HG03342 (cell line): ENCODE data around the gene KDM7A.

Experiments
- ATAC-seq: cut with Tn5 transposase; IDR thresholded peaks from one replicate; pipeline ENCODE4 v1.9.1; 2021; ENCODE audit warnings: mild to moderate bottlenecking, moderate library complexity; ENCODE audit not compliant: unreplicated experiment

KDM7A gene

DNA sequence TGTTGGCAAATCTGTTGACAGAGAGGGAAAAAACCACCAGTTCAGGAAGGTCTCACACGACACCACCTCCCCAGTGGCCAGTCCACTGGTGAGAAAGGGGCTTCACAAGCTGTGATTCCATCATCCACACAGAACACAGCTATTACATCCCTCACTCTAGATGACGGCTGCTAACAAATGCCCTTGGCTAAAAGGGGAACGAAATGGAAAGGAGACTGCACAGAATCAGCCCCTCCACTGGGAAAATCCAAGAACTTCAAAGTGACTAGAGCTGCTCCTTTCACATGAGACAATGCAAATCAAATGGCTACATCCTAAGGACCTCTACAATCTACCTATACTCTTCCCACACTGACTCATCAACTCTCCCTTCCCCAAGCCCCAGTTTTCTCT is 119.6 kb downstream of the KDM7A start:
- ATAC-seq, result no peak

DNA sequence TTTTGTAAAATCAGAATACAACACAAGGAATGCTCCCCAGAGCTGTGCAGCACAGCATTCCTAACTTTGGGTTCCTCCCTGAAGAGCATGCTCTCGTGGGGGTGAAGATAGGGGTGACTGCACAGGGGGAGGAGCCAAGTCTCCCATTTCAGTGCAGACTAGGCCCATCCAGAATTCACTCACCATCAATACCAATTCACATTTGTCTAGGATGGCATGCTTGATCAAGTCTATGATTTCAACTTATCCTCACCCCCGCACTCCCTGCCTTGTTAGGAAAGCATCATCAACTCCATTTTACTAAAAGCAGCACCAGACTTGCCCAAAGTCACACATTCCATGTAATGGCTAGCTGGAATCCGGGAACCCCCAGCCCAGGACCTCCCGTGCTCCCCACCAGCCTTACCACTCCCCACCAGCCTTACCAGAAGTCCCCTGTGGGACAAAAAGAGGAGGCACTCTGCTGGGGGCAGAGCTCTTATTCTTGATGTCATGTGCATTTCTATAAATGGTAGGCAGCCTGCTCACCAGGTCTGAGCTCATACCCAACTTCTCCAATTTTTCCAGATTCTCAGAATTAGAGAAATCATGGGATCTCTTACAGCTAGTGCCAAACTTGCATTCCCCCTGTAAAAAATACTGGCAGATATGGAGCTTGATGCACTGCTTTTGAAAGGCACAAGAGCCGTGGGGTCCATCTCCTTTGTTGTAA is 120.2 kb downstream of the KDM7A start:
- no peak for ATAC-seq

DNA sequence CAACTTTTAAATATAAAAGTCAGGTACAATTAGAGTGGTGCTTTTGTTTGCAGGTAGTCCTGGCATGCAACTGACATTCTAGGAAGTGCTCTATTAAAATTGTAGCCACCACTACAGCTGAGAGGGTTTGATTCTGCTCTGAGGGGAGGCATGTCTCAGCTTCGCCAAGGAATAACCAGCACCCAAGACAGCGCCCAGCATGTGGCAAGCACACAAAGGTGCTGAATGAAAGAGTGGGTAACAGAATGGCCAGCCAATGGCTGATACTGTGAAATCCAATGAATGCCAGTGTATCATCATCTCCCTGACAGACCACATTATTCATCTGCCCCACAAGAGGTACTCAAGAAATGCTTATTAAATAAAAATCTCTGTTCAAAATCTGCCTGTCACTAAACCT is 121.0 kb downstream of the KDM7A start:
- ATAC-seq, result no peak

DNA sequence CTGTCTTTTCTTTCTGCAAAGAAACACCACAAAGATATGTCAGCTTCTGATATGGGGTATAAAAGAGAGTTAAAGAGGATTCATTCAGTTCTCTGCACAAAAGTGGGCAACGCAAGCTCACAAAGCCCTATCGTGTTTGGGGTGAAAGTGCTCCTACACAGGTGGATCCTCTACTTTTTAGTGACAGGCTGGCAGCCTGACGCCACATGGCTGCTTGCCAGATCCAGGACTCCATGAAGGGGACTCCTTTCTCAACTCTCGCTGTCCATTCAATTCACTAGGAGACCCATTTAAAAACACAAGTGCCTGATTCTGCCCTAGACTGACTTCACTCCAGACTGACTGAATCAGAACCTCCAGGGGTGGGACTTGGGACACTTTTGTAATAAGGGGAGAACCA is 122.0 kb downstream of the KDM7A start:
- no peak for ATAC-seq

DNA sequence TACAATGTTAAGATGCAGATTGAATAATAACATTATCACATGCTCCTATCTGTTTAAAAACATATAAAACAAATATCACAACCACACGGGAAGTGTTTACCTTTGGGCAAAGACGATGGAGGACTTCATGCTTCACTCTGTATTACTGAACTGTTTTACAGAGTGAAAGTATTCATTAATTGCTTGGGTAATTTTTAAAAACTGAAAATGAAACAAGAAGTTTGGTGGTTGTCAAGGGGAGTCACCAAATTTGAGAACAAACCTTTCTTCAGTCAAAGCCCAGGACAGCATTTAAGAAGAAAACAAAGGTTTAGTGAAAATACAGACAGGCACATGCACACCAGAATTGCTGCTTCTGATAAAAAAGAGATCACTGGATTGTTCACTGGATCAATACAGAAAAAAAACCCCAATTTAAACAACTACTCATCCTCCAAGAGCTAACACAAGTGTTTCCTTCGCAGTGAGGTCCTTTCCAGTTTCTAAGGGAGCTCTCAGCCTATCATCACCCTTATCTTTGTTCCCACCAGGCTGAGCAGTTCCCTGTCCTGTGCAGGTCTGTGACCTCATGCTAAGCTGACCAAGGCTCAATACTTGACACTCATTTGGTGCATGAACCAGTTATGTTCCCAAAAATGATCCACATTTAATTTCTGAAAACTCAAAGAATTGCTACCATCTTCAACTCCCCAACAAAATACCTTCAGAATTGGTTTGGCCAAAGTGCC is 122.8 kb downstream of the KDM7A start:
- ATAC-seq, result peak; percentile 83

DNA sequence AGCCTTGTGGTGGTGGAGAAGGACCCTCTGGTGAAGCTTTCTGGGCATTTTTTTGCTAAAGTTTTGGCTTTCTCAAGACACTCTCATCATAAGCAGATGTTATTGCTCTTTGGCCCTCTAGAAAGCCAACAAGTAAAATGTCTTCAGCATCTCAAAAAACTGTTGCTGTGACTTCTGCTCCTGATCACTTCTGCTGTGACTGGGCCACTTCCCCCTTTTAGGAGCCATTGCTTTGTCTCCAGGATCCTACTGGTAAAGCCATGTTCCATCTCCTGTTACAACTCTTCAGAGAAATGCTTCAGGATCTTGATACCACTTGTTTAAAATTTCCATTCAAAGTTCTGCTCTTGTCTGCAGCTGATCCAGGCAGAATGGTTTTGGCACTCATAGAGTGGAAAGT is 125.0 kb downstream of the KDM7A start:
- no peak for ATAC-seq

DNA sequence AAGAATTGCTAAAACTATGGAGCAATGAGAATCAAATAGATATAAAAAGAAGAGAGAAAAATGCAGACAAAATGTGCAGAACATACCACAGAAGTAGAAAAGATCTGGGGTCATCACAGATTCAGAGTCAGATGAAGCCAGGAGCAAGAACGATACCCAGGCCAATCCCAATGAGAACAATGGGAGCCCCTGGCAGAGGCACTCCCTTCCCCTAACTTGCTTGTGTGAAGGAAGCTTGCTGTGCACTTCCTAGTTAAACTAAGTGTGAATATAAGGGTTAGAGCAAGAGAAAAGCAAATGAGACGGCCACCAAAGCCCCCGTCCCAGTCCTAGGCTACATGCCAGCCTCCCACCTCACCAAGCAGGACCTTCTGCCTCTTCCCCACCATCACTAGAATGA is 126.7 kb downstream of the KDM7A start:
- ATAC-seq, result no peak

DNA sequence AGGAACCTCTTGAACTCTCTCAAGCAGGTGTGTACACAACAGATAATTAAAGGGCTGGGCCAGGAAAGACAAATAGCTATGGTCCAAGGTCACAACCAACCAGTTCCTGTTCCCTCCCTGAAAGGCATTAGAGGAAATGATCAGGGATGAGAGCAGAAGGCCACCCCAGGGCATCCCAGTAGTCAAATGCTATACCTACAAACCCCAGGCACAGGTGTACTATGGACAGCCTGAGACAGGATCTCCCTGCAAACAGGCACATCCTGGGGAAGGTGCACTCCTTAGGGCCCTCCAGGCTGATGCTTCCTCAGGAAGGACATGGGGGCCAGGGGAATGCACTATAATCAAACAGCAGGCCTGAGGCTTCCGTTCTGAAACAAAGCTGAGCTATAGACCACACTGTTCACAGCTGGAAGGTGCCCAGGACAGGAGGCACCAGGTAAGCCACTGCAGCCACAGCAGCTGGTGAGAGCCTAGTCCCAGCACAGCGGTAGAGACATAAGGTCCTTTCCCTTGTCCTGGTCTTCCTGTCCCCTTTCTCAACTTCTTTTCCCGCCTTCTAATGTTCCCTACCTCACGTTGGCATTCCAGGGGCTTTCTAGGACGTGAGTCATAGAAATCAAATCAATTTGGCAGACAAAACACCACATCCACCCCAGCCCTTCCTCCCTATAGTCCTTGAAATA is 127.3 kb downstream of the KDM7A start:
- ATAC-seq, result no peak

DNA sequence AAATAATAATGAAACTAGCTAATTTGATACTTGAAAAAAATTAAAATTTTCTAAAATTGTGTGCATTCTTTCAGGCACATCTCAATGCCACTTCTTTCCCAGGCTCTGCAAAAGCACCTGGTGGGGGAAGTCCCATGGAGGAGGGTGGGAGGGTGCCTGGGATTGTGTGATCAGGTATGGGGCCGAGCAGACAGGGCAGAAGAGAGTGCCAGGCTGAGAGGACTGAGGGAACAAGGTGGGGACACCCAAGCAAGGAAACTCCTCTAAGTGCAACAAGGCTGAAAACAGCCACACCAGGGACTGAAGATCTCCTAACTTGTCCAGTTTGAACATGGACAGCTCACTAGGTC is 127.8 kb downstream of the KDM7A start:
- ATAC-seq, result no peak

DNA sequence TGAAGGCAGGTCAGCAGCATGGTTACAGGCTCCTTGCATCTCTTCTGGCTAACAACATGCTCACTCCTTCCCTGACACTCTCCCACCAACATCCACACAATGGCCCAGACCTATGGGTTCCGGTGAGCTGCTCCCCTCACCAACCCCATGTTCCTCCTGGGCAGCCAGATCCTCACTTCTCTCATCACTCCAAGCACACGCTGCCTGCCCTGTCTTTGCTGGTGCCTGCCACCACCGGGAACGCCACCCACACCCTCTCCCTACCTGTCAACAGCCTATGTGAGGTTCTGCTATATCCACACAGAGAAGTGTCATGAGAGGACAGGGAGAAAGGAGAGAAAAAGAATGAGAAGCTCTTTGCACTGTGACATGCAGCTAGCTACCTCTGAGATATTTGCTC is 128.6 kb downstream of the KDM7A start:
- ATAC-seq, result no peak

DNA sequence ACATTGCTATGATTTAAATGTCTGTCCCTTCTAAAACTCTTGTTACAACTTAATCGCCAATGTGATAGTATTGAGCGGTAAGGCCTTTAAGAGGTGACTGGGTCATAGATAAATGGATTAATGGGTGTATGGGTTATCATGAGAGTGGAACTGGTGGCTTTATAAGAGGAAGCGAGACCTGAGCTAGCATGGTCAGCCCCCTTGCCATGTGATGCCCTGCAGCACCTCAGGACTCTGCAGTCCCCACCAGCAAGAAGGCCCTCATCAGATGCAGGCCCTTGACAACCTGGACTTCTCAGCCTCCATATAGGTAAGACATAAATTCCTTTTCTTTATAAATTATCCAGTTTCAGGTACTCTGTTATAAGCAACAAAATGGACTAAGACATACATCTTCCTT is 129.6 kb downstream of the KDM7A start:
- ATAC-seq, result no peak

DNA sequence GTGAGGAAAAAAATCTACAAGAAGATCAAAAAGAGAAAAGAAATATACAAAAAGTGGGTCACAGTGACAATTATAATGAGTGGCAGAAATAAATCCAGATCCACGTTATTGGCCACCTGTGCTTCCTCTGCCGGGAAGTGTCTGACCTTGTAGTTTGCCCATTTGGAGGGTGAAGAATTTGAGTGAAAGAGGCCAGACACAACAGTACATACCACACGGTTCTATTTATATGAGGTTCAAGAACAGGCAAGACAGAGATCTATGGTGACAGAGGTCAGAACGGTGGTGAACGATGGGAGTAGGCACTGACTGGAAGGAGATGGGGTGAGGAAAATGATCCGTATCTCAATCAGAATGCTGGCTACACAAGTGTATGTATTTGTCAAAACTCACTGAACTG is 131.1 kb downstream of the KDM7A start:
- no peak for ATAC-seq

DNA sequence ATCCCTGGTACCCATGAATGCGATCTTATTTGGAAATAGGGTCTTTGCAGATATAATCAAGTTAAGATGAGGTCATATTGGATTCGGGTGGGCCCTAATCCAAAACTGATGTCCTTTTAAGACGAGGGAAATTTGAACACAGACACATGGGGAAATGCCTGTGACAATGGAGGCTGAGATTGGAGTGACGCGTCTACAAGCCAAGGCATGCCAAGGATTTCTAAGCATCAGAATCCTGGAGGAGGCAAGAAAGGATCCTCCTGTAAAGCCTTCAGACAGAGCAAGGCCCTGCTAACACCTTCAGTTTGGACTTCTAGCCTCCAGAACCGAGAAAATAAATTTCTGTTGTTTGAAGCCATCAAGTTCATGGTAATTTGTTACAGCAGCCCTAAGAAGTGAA is 132.5 kb downstream of the KDM7A start:
- ATAC-seq, result no peak

DNA sequence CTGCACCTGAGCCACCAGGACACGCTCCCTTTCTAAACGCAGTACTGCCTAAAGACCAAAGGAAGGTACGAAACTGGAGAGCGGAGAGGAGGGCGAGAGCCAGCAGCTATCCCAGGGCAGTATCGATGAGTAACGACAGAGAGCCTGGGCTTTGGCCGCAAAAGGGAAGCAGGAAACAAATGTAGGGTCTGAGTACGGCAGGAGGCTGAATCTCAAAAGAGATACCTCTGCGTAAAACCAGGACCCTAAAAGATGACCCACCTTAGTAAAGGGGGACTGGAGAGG is 134.5 kb downstream of the KDM7A start:
- ATAC-seq, result no peak

DNA sequence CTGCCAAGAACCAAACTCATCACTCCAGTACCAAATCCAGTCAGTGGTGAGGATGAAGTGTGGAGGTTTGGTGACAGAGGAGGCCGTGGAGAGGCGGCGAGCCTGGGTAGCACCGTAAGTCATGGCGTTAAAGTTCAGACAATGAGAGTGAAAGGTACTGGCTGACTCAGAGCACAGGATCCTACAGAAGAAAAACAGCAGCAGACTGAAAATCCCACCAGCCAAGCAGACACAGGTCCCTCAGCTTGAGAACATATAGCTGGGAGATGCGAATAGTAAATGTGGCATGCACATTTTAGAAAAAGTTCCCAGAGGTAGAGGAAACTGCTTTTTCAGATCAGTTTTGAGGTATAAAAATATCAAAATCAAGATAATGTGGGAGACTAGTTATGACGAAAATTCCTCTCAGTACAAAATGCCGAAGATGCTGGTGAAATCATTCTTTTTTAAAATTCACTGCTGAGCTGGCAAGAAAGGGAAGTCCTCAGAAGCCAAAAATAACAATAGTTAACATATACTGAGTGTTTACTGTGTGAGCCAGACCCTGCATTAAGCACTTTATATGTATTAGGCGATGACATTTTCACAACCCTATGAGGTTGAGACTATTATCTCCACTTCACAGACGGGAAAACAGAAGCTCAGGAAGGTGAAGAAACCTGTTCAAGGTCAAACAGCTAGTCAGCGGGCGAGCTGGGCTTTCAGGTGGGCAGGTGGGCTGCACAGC is 135.0 kb downstream of the KDM7A start:
- ATAC-seq, result no peak

DNA sequence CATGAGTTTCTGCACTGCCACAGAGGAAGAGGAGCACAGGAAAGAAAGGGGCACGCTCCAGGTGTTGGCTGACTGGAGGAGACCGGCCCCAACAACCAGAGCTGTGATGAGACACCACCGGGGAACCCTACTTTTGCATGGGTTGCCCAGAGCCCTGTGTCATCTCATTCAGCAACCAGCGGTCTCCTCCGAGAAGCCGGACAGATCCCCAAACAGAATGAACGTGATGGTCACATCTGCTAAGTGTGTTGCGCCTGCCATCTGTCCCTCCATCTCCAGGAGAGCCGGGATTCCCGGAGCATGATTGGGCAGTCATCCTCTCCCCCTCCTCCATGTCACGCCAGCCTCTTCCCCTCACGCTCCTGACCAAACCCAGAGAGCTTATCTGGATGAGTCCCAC is 136.9 kb downstream of the KDM7A start:
- ATAC-seq, result no peak

DNA sequence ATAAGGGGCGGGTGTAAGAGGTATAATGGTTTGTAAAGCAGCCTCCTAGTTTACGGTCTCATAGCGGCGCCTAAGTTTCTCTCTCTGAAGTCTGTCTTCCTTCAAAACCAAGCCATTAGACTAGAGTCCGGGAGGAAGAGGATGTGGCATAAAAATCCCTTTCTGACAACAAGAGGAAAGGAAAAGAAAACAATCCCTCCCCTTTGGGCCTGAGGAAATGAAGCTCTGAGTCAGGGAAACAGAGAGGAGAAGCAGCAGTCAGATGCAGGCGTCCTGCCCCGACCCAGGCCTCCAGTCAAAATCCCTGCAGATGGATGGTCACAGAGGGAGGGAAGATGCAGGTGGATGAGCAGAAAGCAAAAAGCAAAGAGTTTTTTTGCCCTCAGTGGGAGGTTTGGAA is 137.7 kb downstream of the KDM7A start:
- ATAC-seq, result no peak

DNA sequence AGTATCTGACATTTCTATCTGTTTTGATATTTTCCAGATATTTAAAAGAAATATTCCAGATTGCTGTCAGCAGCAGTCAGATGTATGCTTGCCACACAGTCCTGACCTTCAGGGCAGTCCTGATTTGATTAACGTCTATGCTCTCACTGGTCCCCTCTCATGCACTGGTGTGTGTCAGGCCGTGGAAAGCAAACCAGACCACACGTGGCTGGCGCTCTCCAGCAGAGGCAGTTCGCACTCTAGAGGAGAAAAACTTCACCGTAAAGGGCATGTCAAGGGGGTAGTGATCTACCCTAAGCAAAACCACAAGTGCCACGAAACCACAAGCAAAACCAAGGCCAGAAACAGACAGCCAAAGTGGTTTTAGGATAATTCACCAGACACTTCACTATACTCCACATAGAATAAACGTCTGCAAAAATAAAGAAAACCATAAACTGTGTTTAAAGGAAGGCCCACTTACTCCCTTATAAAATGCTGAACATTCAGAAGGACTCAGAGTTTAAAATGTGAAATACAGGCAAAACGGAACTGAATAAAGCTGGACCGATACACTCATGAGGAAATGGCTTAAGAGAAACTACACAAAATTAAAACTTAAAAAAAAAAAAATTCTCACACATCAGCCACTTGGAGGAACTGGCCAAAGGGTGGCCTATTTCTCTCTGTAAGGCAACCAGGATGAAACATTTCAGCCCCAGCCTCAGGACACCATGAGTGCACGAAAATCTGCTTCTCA is 140.4 kb downstream of the KDM7A start:
- ATAC-seq, result no peak

DNA sequence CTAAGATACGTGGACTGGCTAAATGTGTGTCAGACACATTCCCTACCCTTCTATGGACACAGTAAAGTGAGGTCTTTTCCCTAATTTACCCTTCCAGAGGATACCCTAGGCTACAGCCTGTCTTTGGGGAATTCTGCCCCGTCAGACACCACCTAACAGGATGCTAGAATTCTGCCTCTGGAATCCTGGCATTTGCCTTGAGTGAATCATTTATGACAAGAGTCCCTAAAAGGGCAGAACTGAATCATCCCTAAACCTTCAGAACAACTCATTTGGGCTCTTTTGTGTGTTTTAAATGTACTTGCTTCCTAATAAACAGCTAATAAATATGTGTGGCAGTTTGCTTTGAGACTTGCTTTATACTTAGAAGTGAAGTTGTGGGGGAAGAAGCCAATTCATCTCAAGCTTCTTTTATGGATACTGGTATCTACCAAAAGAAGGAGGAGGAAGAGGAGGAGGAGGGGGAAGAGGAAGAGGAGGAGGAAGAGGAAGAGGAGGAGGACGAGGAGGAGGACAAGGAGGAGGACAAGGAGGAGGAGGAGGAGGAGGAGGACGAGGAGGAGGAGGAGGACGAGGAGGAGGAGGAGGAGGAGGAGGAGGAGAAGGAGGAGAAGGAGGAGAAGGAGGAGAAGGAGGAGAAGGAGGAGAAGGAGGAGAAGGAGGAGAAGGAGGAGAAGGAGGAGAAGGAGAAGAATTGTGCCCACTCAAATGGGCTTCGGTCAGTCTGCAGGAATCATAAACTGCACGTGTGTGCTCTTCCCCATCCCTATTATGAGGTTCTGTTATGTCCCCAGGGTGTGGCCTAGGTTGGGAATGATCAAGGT is 141.2 kb downstream of the KDM7A start:
- no peak for ATAC-seq
